ENCODE results near the gene NCR1. TPM values are rescaled to one million over a fixed set of nuclear protein-coding genes. Genes with fewer than 3 reads are reported as not detected.

Gene NCR1
- total and polyA plus RNA-seq, 2 of the 8 experiments (the other 6 are each of a cell fraction or from before 2014, with no cell fraction given), result 1.5 to 5.1 TPM

- H2BK20ac ChIP-seq (ENCODE audit: low read length), result 0 out of 2 replicates have a peak overlapping the region, but pooled peaks have one; percentile 43
- no peaks in the 10 kb centered on the region for H3K36me3 ChIP-seq (ENCODE audit: control insufficient read depth in 2 of 4, insufficient read depth in 4 of 4, low read length in 3 of 4)
- no peak overlapping the region; the same call in 1 of the 2 replicates for H2AK5ac ChIP-seq (ENCODE audit: low read depth, low read length)
- H3K23me2 ChIP-seq (ENCODE audit: low read depth, low read length), result no peaks in the 10 kb centered on the region
- H2AFZ ChIP-seq (ENCODE audit: low read length), result no peak overlapping the region
- H3K4me1 ChIP-seq (replicated peaks in 1 of 4; ENCODE audit: control insufficient read depth in 3 of 4, insufficient read depth in 4 of 4, low read length in 3 of 4), result peaks cover 0 to 4% (median 0%) of the 10 kb centered on the region in 4 experiments; a peak in 2 of 7 replicates
- no peaks in the 10 kb centered on the region for H3K79me1 ChIP-seq (ENCODE audit: low read depth, low read length)
- no peak overlapping the region for H3K4me2 ChIP-seq (ENCODE audit: insufficient read depth in 1 of 2, low read depth in 2 of 2, low read length in 2 of 2)
- ChIA-PET CTCF (ENCODE audit: partially characterized antibody) (interaction anchor here (1.2 to 2.8 kb wide), 2 partner anchors 14 to 35 kb away, joined by 3 to 11 read pairs; no protein-coding TSS in a partner anchor), POLR2A (ENCODE audit: partially characterized antibody) (interaction anchor here (0.6 kb wide), 1 partner anchor 204 kb away, joined by 3 read pairs; no protein-coding TSS in a partner anchor)
- no peak overlapping the region for H3K56ac ChIP-seq (replicated peaks; ENCODE audit: insufficient read length, low read depth, low read length)
- 0 out of 2 replicates have a peak overlapping the region, but pooled peaks have one; percentile 45 for H3K27ac ChIP-seq (ENCODE audit: low read depth, low read length)
- no peak overlapping the region for H3K4ac ChIP-seq (replicated peaks; ENCODE audit: insufficient read length, low read depth, low read length)
- no peak overlapping the region for H2BK120ac ChIP-seq (replicated peaks; ENCODE audit: low read depth, low read length)
- no peak overlapping the region for H3K23ac ChIP-seq (ENCODE audit: insufficient read length)
- H3K27me3 ChIP-seq (replicated peaks in 1 of 4; ENCODE audit: control insufficient read depth in 3 of 4, extremely low read depth in 1 of 4, insufficient read depth in 3 of 4, low read length in 3 of 4), result 0 out of 7 replicates have a peak, but pooled peaks cover 0 to 2% (median 0%) of the 10 kb centered on the region in 4 experiments
- no peaks in the 10 kb centered on the region; a peak in 1 of 4 replicates for H3K9me3 ChIP-seq (ENCODE audit: insufficient read depth in 2 of 2, low read depth in 1 of 2, low read length in 1 of 2)
- 96% methylated on average over 10 of the region's 10 CpGs; no CpG with 5 or more reads in 1 of the 2 experiments for WGBS, 2 experiments (ENCODE audit: extremely low coverage in 1 of 2, insufficient coverage in 1 of 2, insufficient read length in 1 of 2, insufficient replicate concordance in 2 of 2, low coverage in 1 of 2, low lambda C conversion rate in 2 of 2, missing lambda C conversion rate in 1 of 2)
- H2BK12ac ChIP-seq (ENCODE audit: low read depth, low read length), result no peak overlapping the region
- H4K8ac ChIP-seq (ENCODE audit: extremely low read depth, insufficient read depth, low read length), result no peak overlapping the region
- no peak overlapping the region for H4K91ac ChIP-seq (replicated peaks; ENCODE audit: insufficient read length, low read length)
- no peak overlapping the region for H3K9ac ChIP-seq (replicated peaks in 1 of 4; ENCODE audit: extremely low read depth in 1 of 4, low read depth in 3 of 4, low read length in 3 of 4)
- no peak overlapping the region for H3K4me3 ChIP-seq (ENCODE audit: extremely low read depth in 1 of 4, insufficient read depth in 2 of 4, low read depth in 3 of 4, low read length in 4 of 4)
- H4K5ac ChIP-seq (ENCODE audit: insufficient read length, low read depth, low read length), result no peak overlapping the region
- H2BK5ac ChIP-seq (ENCODE audit: low read depth, low read length), result no peak overlapping the region
- H2BK15ac ChIP-seq (ENCODE audit: low read length), result no peak overlapping the region; the same call in 1 of the 2 replicates
- H3K14ac ChIP-seq (ENCODE audit: insufficient read length), result no peak overlapping the region
- no peaks in the 10 kb centered on the region for H4K20me1 ChIP-seq (replicated peaks in 1 of 2; ENCODE audit: control insufficient read depth in 1 of 2, insufficient read depth in 2 of 2, low read length in 2 of 2)
- DNase-seq (ENCODE audit: low read depth in 1 of 2, low spot score in 2 of 2) (no peak), FAIRE-seq (no peak)
- H3K18ac ChIP-seq (ENCODE audit: extremely low read depth, low read length), result no peak overlapping the region
- H3K79me2 ChIP-seq (ENCODE audit: control insufficient read depth in 1 of 2, insufficient read depth in 2 of 2, low read length in 2 of 2), result no peaks in the 10 kb centered on the region
- TF ChIP-seq SP2 (IDR thresholded peaks at IDR 0.05; ENCODE audit: low read length) (no peak), CTCF (IDR thresholded peaks at IDR 0.05; ENCODE audit: control extremely low read depth in 1 of 3, insufficient read depth in 1 of 3, low read depth in 1 of 3, low read length in 3 of 3) (no peak), CREB1 (IDR thresholded peaks at IDR 0.05) (no peak), CEBPB (IDR thresholded peaks at IDR 0.05; ENCODE audit: low read depth, low read length) (no peak), ATF2 (IDR thresholded peaks at IDR 0.05; ENCODE audit: low read length) (no peak), BRCA1 (IDR thresholded peaks at IDR 0.05; ENCODE audit: low read depth, low read length) (no peak), POLR2AphosphoS5 (IDR thresholded peaks at IDR 0.05; ENCODE audit: low read depth, low read length) (no peak), SP4 (IDR thresholded peaks at IDR 0.05; ENCODE audit: low read length) (no peak), JUND (IDR thresholded peaks at IDR 0.05; ENCODE audit: low read length) (no peak), RNF2 (IDR thresholded peaks at IDR 0.05; ENCODE audit: borderline replicate concordance, low read depth, low read length, missing control alignments, poor library complexity, severe bottlenecking) (no peak)
These were observed 17.7 kb upstream of the NCR1 start for GRCh38 chr19:54888239-54888638.

Data from H1 (cell line).